Heart right ventricle (tissue), 16 donors: ENCODE results near the gene NUP214. TPM values are rescaled to one million over a fixed set of nuclear protein-coding genes. Genes with fewer than 3 reads are reported as not detected.

Source experiments
- ATAC-seq, 8 donors: fragments of 200-7000 bp; cut with Tn5 transposase; one replicate each; pipeline ENCODE4 v1.9.1; 2020; ENCODE audit warnings: mild to moderate bottlenecking in 8 of 8, moderate library complexity in 8 of 8, moderate number of reproducible peaks in 1 of 8
- DNase-seq, 2 donors: peaks; one replicate each; pipeline ENCODE4 v3.0.0-alpha.2; 2020
- H3K27ac ChIP-seq, 10 donors: fragments of 200-600 bp; sonication (generic) in 2 of 10; one replicate each; pipeline versions ENCODE4 v1.5.0 to v1.8.0; 2020 to 2022; ENCODE audit warnings: mild to moderate bottlenecking in 3 of 10
- H3K27me3 ChIP-seq, 7 donors: fragments of 200-600 bp; one replicate each; pipeline ENCODE4 v1.8.0; 2021 to 2022; ENCODE audit warnings: mild to moderate bottlenecking in 2 of 7
- H3K36me3 ChIP-seq, 9 donors: fragments of 200-600 bp; sonication (generic) in 1 of 9; one replicate each; pipeline versions ENCODE4 v1.5.0 to v1.8.0; 2020 to 2022; ENCODE audit warnings: mild to moderate bottlenecking in 2 of 9
- H3K4me1 ChIP-seq, 9 donors: fragments of 200-600 bp; sonication (generic) in 1 of 9; one replicate each; pipeline versions ENCODE4 v1.5.0 to v1.8.0; 2020 to 2022; ENCODE audit warnings: mild to moderate bottlenecking in 4 of 9
- H3K4me3 ChIP-seq, 10 donors: fragments of 200-600 bp; sonication (generic) in 2 of 10; one replicate each; pipeline versions ENCODE4 v1.5.0 to v1.8.0; 2020 to 2022; ENCODE audit warnings: mild to moderate bottlenecking in 7 of 10, moderate library complexity in 2 of 10
- H3K9me3 ChIP-seq, 11 donors: fragments of 200-600 bp in 10 of 11; sonication (generic) in 2 of 11; one replicate each; pipeline versions ENCODE4 v1.5.0 to v1.8.0; 2013 to 2022; ENCODE audit warnings: mild to moderate bottlenecking in 2 of 11, control low read depth in 1 of 11, moderate library complexity in 1 of 11
- WGBS, 2 donors: extraction: QIAGEN DNeasy Blood & Tissue Kit; methylation state at CpG; one replicate each; pipeline ENCODE4 v1.1.7; 2013; ENCODE audit warnings: inconsistent platforms in 1 of 2; 5-methylcytosine and 5-hydroxymethylcytosine counted together
- intact Hi-C, 10 donors: fragments of 100-400 bp; cut with DNase I; formaldehyde crosslinking; loops; one replicate each; pipeline versions ENCODE4 v1.11.1 to v1.14.2; 2022
- polyA plus RNA-seq, 2 donors: library from polyadenylated mRNA; stranded (reverse); fragments of 200-250 nt; gene quantifications; one replicate each; pipeline ENCODE4 v1.2.3, GENCODE V29; 2013
- total RNA-seq, 10 donors: library from RNA; stranded (reverse); fragmentation: NEBNext Ultra II Directional in 3 of 10; extraction: Animal tissue kit (Norgen Biotek cat#: 25700) in 3 of 10; gene quantifications; one replicate each; pipeline versions ENCODE4 v1.2.1 to v1.2.4, GENCODE V29; 2021 to 2023
- TF ChIP-seq, protein P1 (sequence below), 9 donors: fragments of 200-600 bp; sonication (generic) in 2 of 9; IDR thresholded peaks; one replicate each; pipeline versions ENCODE4 v1.5.0 to v1.8.0; 2021 to 2022; ENCODE audit warnings: antibody characterized with exemption in 9 of 9, mild to moderate bottlenecking in 5 of 9, moderate library complexity in 1 of 9
- donor health status: Arrhythmogenic right ventricular cardiomyopathy.
- donor health status: ischemic (EF 13 %, LVEDD 7.1; RV severe dilation, severe dysfunction).
- donor health status: healthy with polysubstance abuse.
- donor health status: DM: no; HTN: yes; CAD: no.
- donor health status: DM: no; HTN: no; CAD: no.
- donor health status: ischemic (EF 25% LVEDD 6.9; RV normal size, moderate dysfunction).
- donor health status: ischemic (EF 25% LVEDD 5.7; RV mildly dilated, moderate dysfunction).
- donor health status: healthy.
- donor health status: DM: yes; HTN: yes; CAD: no.
- donor health status: Ischemic cardiomyopathy.
- donor health status: ischemic (EF 35%, LVEDD 5.7; RV mildly dilated, moderate dysfunction).
- donor health status: nonischemic (EF 11% LVEDD 7.7; RV severe dilation, severe dysfunction).
- donor health status: DM: yes; HTN: yes; CAD: no.
- donor health status: PGD.
- donor health status: ischemic (EF 29% LVEDD 5.4; RV normal size, mild dysfunction).
- donor health status: nonischemic (EF 23%, LVEDD 6.1; RV moderate dilation, normal function).

NUP214 gene
- total and polyA plus RNA-seq, 12 donors: 13.8 to 27.1 (median 22.9) TPM

DNA sequence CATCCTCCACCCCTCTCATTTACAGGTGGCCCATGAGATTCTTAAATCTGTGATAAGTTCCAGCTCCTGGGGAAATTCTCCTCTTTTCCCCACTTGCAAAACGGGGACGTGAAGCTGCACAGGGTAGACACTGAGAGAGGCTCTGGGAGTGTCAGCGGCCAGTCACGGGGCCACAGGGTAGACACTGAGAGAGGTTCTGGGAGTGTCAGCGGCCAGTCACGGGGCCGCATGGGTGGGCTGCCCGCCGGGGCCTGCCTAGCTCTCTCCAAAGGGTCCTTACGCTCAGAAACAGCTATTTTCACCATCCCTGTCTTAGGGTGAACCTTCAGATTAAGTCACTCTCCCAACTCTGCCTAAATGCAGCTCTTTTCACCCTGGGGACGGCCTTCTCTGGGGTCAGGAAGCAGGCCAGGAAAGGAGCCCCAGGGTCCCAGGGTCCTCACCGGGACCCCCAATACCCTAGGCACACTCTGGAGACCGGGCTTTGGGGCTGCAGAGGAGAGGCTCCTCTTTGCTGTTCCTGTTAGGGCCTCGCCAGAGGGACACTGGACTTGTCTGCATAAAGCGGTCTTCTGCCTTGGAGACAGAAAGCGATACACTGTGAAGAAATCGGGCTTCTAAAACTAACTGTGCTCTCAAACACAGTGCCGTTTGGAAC, 149.4 kb downstream of the NUP214 start:
- H3K27me3 ChIP-seq: no peaks in the 10 kb centered on the region
- 22 to 30% methylated on average over 18 of the region's 18 CpGs for WGBS, 2 donors
- H3K36me3 ChIP-seq: no peaks in the 10 kb centered on the region
- intact Hi-C loops: loop anchor here in 8 of 10 donors (2.0 to 10.0 kb wide), 7 partner anchors 38 to 98 kb away; no protein-coding TSS in a partner anchor
- H3K9me3 ChIP-seq: no peaks in the 10 kb centered on the region
- TF ChIP-seq, protein P1, sequence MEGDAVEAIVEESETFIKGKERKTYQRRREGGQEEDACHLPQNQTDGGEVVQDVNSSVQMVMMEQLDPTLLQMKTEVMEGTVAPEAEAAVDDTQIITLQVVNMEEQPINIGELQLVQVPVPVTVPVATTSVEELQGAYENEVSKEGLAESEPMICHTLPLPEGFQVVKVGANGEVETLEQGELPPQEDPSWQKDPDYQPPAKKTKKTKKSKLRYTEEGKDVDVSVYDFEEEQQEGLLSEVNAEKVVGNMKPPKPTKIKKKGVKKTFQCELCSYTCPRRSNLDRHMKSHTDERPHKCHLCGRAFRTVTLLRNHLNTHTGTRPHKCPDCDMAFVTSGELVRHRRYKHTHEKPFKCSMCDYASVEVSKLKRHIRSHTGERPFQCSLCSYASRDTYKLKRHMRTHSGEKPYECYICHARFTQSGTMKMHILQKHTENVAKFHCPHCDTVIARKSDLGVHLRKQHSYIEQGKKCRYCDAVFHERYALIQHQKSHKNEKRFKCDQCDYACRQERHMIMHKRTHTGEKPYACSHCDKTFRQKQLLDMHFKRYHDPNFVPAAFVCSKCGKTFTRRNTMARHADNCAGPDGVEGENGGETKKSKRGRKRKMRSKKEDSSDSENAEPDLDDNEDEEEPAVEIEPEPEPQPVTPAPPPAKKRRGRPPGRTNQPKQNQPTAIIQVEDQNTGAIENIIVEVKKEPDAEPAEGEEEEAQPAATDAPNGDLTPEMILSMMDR (IDR thresholded peaks at IDR 0.05): no peak
- ATAC-seq: peak; percentile 13 to 68 (median 54)
- H3K4me3 ChIP-seq: peak overlapping the region; percentile 59 to 92 (median 84)
- H3K4me1 ChIP-seq: peaks cover 35 to 74% (median 58%) of the 10 kb centered on the region in 9 donors
- DNase-seq: peak; percentile 61 to 72
- peak overlapping the region; percentile 89 to 99 (median 98) for H3K27ac ChIP-seq

DNA sequence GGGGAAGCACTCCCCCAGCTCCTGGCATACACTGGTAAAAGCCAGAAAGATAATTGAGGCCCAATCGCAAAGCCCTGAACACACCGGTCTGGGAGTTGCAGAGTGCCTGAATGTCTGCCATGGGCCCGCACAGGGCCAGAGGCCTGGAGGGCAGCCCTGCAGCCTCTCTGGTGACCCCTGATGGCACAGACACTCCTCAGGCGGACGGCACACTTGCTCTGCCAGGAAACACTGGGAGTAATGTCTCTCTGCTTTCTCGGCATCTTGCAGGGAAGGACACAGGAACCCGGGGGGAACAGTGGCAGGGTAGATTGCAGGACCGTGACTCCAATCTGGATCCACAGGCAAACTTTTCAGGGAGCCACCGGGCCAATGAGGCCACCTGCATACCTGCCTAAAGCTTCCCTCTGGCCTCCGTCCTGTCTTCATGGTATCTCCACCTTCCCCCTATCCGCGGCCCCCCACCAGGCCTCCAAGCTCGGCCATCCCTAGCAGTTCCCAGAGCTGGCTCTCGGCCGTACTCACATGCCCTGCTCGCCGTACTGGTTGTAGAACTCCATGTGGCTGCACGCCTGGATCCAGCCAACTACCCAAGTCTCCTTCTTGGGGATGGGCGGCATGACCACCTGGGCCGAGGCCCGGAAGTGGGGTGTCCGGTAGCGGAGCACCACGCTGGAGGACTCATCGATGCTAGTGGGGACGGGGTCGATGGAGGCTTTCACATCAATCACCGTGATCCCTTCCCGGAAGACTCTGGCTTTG, 150.1 kb downstream of the NUP214 start:
- Histone ChIP-seq H3K36me3 (no peaks in the 10 kb centered on the region), H3K9me3 (no peaks in the 10 kb centered on the region), H3K4me3 (peak overlapping the region; percentile 59 to 92 (median 84)), H3K27me3 (peaks cover 0 to 4% (median 0%) of the 10 kb centered on the region in 7 donors), H3K27ac (peak overlapping the region; percentile 89 to 99 (median 98)), H3K4me1 (peaks cover 34 to 70% (median 51%) of the 10 kb centered on the region in 9 donors)
- peak; percentile 71 for DNase-seq
- WGBS, 2 donors: 16 to 25% methylated on average over 29 of the region's 29 CpGs
- peak; percentile 24 to 65 (median 57) for ATAC-seq
- TF ChIP-seq, protein P1 (IDR thresholded peaks at IDR 0.05): peak in 6 of 9 donors; percentile 36 to 57 (median 46)
- intact Hi-C loops: loop anchor here in 7 of 10 donors (2.0 to 10.0 kb wide), 8 partner anchors 38 to 98 kb away; no protein-coding TSS in a partner anchor

DNA sequence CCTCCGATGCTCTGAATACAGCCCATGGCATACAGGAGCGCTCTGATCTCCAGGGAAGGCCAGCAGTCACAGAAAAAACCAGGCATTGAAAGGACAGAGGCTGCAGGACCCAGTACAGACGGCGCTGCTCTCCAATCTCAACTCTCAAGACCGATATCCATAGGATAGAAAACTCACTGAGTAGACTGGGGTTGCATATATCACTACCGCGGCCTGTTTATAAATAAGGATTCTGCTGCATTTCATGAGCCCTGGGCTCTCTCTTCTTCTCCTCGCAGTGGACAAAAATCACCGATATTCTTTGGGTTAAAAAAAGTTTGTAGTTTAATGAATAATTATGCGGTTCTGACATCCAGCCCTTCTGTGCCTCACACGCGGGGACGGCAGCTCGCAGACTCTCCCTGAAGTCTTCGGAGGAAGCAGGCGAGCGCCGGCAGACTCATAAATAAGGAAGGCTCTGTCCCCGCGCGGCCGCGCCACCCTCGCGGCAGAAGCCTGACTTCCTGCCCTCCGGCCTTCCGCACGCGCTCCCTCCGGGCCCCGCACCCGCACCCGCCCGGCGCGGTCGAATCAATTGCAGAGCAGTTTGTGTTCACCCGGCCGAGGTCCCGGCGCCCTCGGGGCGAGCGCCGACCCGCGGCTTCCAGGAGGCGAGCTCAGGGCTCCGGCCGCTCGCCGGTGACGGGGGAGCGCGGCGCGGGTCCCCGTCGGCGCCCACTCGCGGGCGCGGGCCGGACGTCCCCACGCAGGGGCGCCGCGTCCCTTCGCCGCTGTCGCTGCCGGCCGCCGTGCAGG, 150.9 kb downstream of the NUP214 start, which contains the start of gene FAM78A:
TSS of gene FAM78A (minus strand) at position 417 of the 795 bp plus-strand sequence. CDS start at position 86, 331 bp downstream.
- Histone ChIP-seq H3K9me3 (no peaks in the 10 kb centered on the region), H3K27ac (peak within 1 kb of the TSS; percentile 89 to 99 (median 98)), H3K4me1 (peaks cover 27 to 62% (median 43%) of the 10 kb centered on the region in 9 donors), H3K36me3 (no peaks in the 10 kb centered on the region), H3K27me3 (peaks cover 0 to 12% (median 2%) of the 10 kb centered on the region in 7 donors), H3K4me3 (peak within 1 kb of the TSS; percentile 59 to 92 (median 84))
- DNase-seq: peak in 1 of 2 donors; percentile 72
- 2 to 3% methylated on average over 76 of the region's 76 CpGs for WGBS, 2 donors
- no peak for ATAC-seq
- intact Hi-C loops: loop anchor here in 7 of 10 donors (2.0 to 10.0 kb wide), 8 partner anchors 39 to 99 kb away; no protein-coding TSS in a partner anchor
- TF ChIP-seq, protein P1 (IDR thresholded peaks at IDR 0.05): no peak
